ENCODE data around the gene MTCH2. TPM values are rescaled to one million over a fixed set of nuclear protein-coding genes. Genes with fewer than 3 reads are reported as not detected.

The MTCH2 gene
- polyA plus RNA-seq, 1 donor from 2014 or later = 123 TPM

DNA sequence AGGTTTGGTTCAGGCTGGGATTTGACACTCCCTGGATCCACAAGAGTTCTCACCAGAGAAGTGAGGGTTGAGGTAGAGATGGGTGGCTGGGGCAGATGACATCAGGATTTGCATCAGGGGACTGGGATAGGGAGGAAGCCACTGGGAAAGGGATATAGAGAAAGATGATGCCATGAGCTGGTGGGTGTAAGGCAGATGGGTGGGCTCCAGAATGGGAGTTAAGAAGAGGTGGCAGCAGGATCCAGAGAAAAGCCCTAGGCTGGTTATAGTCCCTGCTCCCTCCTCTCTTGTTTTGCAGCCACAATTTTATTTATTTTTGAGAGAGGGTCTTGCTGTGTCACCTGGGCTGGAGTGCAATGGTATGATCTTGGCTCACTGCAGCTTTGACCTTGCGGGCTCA, 46.4 kb downstream of the MTCH2 start:
- no peaks in the 10 kb centered on the region for H3K36me3 ChIP-seq (ENCODE audit: insufficient read depth, low read length)
- H3F3A ChIP-seq (ENCODE audit: insufficient read depth, low read length, poor library complexity, severe bottlenecking) = no peaks in the 10 kb centered on the region
- no peak overlapping the region for H2AFZ ChIP-seq (ENCODE audit: low read depth, low read length)
- no peak overlapping the region for H3K9ac ChIP-seq (ENCODE audit: low read length)
- H3K27me3 ChIP-seq (ENCODE audit: insufficient read depth, low read depth, low read length) = no peaks in the 10 kb centered on the region
- no peak overlapping the region for H3K27ac ChIP-seq (ENCODE audit: low read length)
- no peaks in the 10 kb centered on the region for H3K9me2 ChIP-seq (ENCODE audit: insufficient read depth, low read length)
- no peaks in the 10 kb centered on the region for H3K9me3 ChIP-seq (ENCODE audit: low read length)
- H3K4me2 ChIP-seq (ENCODE audit: low read length) = no peak overlapping the region
- H3K4me3 ChIP-seq (ENCODE audit: low read length) = no peak overlapping the region
- H3K79me2 ChIP-seq (replicated peaks; ENCODE audit: insufficient read depth, low read length) = no peaks in the 10 kb centered on the region
- TF ChIP-seq POLR2AphosphoS5 (IDR thresholded peaks at IDR 0.05) = no peak
- no peak for TF ChIP-seq RAD21 (conservative IDR thresholded peaks at IDR 0.05)
- TF ChIP-seq, protein P1, sequence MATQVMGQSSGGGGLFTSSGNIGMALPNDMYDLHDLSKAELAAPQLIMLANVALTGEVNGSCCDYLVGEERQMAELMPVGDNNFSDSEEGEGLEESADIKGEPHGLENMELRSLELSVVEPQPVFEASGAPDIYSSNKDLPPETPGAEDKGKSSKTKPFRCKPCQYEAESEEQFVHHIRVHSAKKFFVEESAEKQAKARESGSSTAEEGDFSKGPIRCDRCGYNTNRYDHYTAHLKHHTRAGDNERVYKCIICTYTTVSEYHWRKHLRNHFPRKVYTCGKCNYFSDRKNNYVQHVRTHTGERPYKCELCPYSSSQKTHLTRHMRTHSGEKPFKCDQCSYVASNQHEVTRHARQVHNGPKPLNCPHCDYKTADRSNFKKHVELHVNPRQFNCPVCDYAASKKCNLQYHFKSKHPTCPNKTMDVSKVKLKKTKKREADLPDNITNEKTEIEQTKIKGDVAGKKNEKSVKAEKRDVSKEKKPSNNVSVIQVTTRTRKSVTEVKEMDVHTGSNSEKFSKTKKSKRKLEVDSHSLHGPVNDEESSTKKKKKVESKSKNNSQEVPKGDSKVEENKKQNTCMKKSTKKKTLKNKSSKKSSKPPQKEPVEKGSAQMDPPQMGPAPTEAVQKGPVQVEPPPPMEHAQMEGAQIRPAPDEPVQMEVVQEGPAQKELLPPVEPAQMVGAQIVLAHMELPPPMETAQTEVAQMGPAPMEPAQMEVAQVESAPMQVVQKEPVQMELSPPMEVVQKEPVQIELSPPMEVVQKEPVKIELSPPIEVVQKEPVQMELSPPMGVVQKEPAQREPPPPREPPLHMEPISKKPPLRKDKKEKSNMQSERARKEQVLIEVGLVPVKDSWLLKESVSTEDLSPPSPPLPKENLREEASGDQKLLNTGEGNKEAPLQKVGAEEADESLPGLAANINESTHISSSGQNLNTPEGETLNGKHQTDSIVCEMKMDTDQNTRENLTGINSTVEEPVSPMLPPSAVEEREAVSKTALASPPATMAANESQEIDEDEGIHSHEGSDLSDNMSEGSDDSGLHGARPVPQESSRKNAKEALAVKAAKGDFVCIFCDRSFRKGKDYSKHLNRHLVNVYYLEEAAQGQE (IDR thresholded peaks at IDR 0.05; ENCODE audit: borderline replicate concordance) = no peak
- TF ChIP-seq, protein P2, sequence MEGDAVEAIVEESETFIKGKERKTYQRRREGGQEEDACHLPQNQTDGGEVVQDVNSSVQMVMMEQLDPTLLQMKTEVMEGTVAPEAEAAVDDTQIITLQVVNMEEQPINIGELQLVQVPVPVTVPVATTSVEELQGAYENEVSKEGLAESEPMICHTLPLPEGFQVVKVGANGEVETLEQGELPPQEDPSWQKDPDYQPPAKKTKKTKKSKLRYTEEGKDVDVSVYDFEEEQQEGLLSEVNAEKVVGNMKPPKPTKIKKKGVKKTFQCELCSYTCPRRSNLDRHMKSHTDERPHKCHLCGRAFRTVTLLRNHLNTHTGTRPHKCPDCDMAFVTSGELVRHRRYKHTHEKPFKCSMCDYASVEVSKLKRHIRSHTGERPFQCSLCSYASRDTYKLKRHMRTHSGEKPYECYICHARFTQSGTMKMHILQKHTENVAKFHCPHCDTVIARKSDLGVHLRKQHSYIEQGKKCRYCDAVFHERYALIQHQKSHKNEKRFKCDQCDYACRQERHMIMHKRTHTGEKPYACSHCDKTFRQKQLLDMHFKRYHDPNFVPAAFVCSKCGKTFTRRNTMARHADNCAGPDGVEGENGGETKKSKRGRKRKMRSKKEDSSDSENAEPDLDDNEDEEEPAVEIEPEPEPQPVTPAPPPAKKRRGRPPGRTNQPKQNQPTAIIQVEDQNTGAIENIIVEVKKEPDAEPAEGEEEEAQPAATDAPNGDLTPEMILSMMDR (IDR thresholded peaks at IDR 0.05; ENCODE audit: poor library complexity, severe bottlenecking) = no peak
- TF ChIP-seq EP300 (conservative IDR thresholded peaks at IDR 0.05; ENCODE audit: poor library complexity, severe bottlenecking) = no peak
- TF ChIP-seq TAF1 (IDR thresholded peaks at IDR 0.05; ENCODE audit: low read depth) = no peak
- TF ChIP-seq MXI1 (conservative IDR thresholded peaks at IDR 0.05; ENCODE audit: poor library complexity, severe bottlenecking) = no peak
- H4K20me1 ChIP-seq (ENCODE audit: insufficient read depth) = no peaks in the 10 kb centered on the region

DNA sequence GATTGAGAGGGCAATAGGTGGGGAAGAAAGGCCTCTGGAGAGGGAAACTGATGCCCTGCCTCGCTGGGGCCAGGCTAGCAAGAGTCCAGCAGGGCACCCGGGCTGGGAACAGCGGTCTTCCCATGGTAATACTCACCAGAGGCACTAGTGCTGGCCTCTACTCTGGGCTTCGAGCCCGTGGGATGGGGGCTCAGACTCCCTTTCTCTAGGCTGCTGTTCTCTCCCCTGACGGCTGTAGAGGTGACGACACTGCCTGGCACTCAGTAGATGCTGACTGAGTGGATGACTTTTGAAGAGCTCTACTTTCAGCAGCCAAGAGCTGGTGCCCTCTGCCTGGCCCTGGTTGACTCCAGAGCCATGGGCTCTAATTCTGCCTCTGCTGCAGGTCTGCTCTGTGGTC, 47.3 kb downstream of the MTCH2 start:
- no peaks in the 10 kb centered on the region for H3K9me2 ChIP-seq (ENCODE audit: insufficient read depth, low read length)
- no peak overlapping the region for H2AFZ ChIP-seq (ENCODE audit: low read depth, low read length)

More for the DNA sequence above, 47.3 kb downstream of the MTCH2 start:
- TF ChIP-seq, protein P2 (IDR thresholded peaks at IDR 0.05; ENCODE audit: poor library complexity, severe bottlenecking) = no peak
- TF ChIP-seq SMC3 (conservative IDR thresholded peaks at IDR 0.05; ENCODE audit: poor library complexity) = no peak
- no peak for TF ChIP-seq MXI1 (conservative IDR thresholded peaks at IDR 0.05; ENCODE audit: poor library complexity, severe bottlenecking)
- TF ChIP-seq, protein P1 (IDR thresholded peaks at IDR 0.05; ENCODE audit: borderline replicate concordance) = no peak
- TF ChIP-seq RAD21 (conservative IDR thresholded peaks at IDR 0.05) = no peak
- no peak for TF ChIP-seq TAF1 (IDR thresholded peaks at IDR 0.05; ENCODE audit: low read depth)
- TF ChIP-seq POLR2AphosphoS5 (IDR thresholded peaks at IDR 0.05) = no peak
- TF ChIP-seq EP300 (conservative IDR thresholded peaks at IDR 0.05; ENCODE audit: poor library complexity, severe bottlenecking) = no peak
- TF ChIP-seq EZH2 (IDR thresholded peaks at IDR 0.05; ENCODE audit: borderline replicate concordance, insufficient read depth, low read length, poor library complexity, severe bottlenecking) = no peak
- Histone ChIP-seq H3K4me2 (ENCODE audit: low read length) (no peak overlapping the region), H3K79me2 (replicated peaks; ENCODE audit: insufficient read depth, low read length) (no peaks in the 10 kb centered on the region), H3K27me3 (ENCODE audit: insufficient read depth, low read depth, low read length) (no peaks in the 10 kb centered on the region), H3K4me3 (ENCODE audit: low read length) (peak overlapping the region; percentile 77), H4K20me1 (ENCODE audit: insufficient read depth) (no peaks in the 10 kb centered on the region), H3K9ac (ENCODE audit: low read length) (peak overlapping the region; percentile 80), H3F3A (ENCODE audit: insufficient read depth, low read length, poor library complexity, severe bottlenecking) (no peaks in the 10 kb centered on the region), H3K36me3 (ENCODE audit: insufficient read depth, low read length) (no peaks in the 10 kb centered on the region), H3K27ac (ENCODE audit: low read length) (no peak overlapping the region), H3K9me3 (ENCODE audit: low read length) (no peaks in the 10 kb centered on the region)
